Stomach (tissue), 9 donors: Measurements from ENCODE around the gene ZC3H14. TPM values are rescaled to one million over a fixed set of nuclear protein-coding genes. Genes with fewer than 3 reads are reported as not detected.
A peak's percentile ranks its signal among the peaks of the same experiment; 100 is the strongest.

Source experiments
- DNase-seq, 2 donors: peaks; one replicate each; pipeline versions ENCODE4 v3.0.0 to v3.0.0-alpha.2; 2013 to 2019
- H3K27ac ChIP-seq, 5 donors: fragments of 200-600 bp in 4 of 5; sonication (generic) in 4 of 5; one replicate each; pipeline ENCODE4 v1.5.1; 2013 to 2019; ENCODE audit warnings: mild to moderate bottlenecking in 1 of 5, moderate library complexity in 1 of 5
- H3K27me3 ChIP-seq, 3 donors: fragments of 200-600 bp; sonication (generic); one replicate each; pipeline ENCODE4 v1.5.1; 2017 to 2019; ENCODE audit warnings: mixed run types in 1 of 3
- H3K36me3 ChIP-seq, 4 donors: fragments of 200-600 bp; sonication (generic); 1 replicate in 3 of 4; 2 replicates in 1 of 4; pipeline ENCODE4 v1.5.1; 2016 to 2019
- H3K4me1 ChIP-seq, 4 donors: fragments of 200-600 bp; sonication (generic); one replicate each; pipeline ENCODE4 v1.5.1; 2016 to 2019
- H3K4me3 ChIP-seq, 4 donors: fragments of 200-600 bp; sonication (generic) in 3 of 4; one replicate each; pipeline ENCODE4 v1.5.1; 2016 to 2019; ENCODE audit warnings: mild to moderate bottlenecking in 1 of 4
- H3K9me3 ChIP-seq, 4 donors: fragments of 200-600 bp; sonication (generic); one replicate each; pipeline ENCODE4 v1.5.1; 2016 to 2019
- CTCF ChIP-seq, 7 experiments: fragments of 450-650 bp in 4 of 7; fragments of 200-600 bp in 3 of 7; sonication (generic) in 3 of 7; IDR thresholded peaks; one replicate each; pipeline ENCODE4 v1.5.1; 2016 to 2019; ENCODE audit warnings: antibody characterized with exemption in 7 of 7, control low read depth in 2 of 7, mild to moderate bottlenecking in 1 of 7
- EP300 ChIP-seq: sonication (generic); formaldehyde crosslinking; IDR thresholded peaks from one replicate; pipeline ENCODE4 v1.6.1; 2017; ENCODE audit warnings: antibody characterized with exemption
- POLR2A ChIP-seq, 4 donors: fragments of 450-650 bp; IDR thresholded peaks; one replicate each; pipeline ENCODE4 v1.6.1; 2016; ENCODE audit warnings: antibody characterized with exemption in 4 of 4, control low read depth in 2 of 4, mild to moderate bottlenecking in 1 of 4, moderate library complexity in 1 of 4
- POLR2AphosphoS5 ChIP-seq, 3 donors: sonication (generic); formaldehyde crosslinking; IDR thresholded peaks; one replicate each; pipeline ENCODE4 v1.6.1; 2016; ENCODE audit warnings: antibody characterized with exemption in 3 of 3
- WGBS, 5 donors: extraction: QIAGEN DNeasy Blood & Tissue Kit in 3 of 5; methylation state at CpG; one replicate each; pipeline versions ENCODE4 v1.1.5 to v1.1.7; 2013 to 2018; 5-methylcytosine and 5-hydroxymethylcytosine counted together
- intact Hi-C: fragments of 100-400 bp; cut with DNase I; formaldehyde crosslinking; loops from one replicate; pipeline ENCODE4 v1.15.1; 2023; ENCODE audit warnings: low total_unique reads
- polyA plus RNA-seq, 3 donors: library from polyadenylated mRNA; stranded (reverse); fragments of 200-250 nt; gene quantifications; one replicate each; pipeline ENCODE4 v1.2.3, GENCODE V29; 2013
- total RNA-seq, 5 donors: library from RNA; depleted of rRNA; stranded (reverse); fragments of >200 nt; gene quantifications; one replicate each; pipeline versions ENCODE4 v1.1.0 to v1.2.3, GENCODE V29; 2014 to 2016
- donor health status: healthy with polysubstance abuse.
- donor health status: Bipolar disorder and iron deficiency.
- donor health status: healthy.

Gene ZC3H14
- total and polyA plus RNA-seq, 8 donors: 18.0 to 83.9 (median 62.2) TPM

GRCh38 chr14:88533064-88533602 is 29.7 kb upstream of the ZC3H14 start:
- Histone ChIP-seq H3K4me1 (peaks cover 5 to 36% (median 17%) of the 10 kb centered on the region in 4 donors), H3K27ac (no peak overlapping the region), H3K27me3 (no peaks in the 10 kb centered on the region), H3K9me3 (peaks cover 0 to 6% (median 3%) of the 10 kb centered on the region in 4 donors), H3K4me3 (no peak overlapping the region), H3K36me3 (peaks cover 0 to 32% (median 3%) of the 10 kb centered on the region in 4 donors)
- no peak for DNase-seq
- intact Hi-C loops: no loop called here
- no peak for TF ChIP-seq POLR2AphosphoS5 (IDR thresholded peaks at IDR 0.05)
- TF ChIP-seq POLR2A (IDR thresholded peaks at IDR 0.05): no peak
- no peak for TF ChIP-seq CTCF (IDR thresholded peaks at IDR 0.05)
- no peak for TF ChIP-seq EP300
- WGBS, 5 donors: 81 to 94% (median 91%) methylated on average over 6 of the region's 6 CpGs

GRCh38 chr14:88535149-88535548 is 27.7 kb upstream of the ZC3H14 start:
- intact Hi-C loops: no loop called here
- Histone ChIP-seq H3K4me3 (no peak overlapping the region), H3K27ac (peak overlapping the region in 4 of 5 donors; percentile 31 to 57 (median 40)), H3K27me3 (no peaks in the 10 kb centered on the region), H3K9me3 (peaks cover 0 to 5% (median under 1%) of the 10 kb centered on the region in 4 donors), H3K4me1 (peaks cover 5 to 36% (median 21%) of the 10 kb centered on the region in 4 donors), H3K36me3 (peaks cover 0 to 27% (median 6%) of the 10 kb centered on the region in 4 donors)
- DNase-seq: peak in 1 of 2 donors; percentile 57
- WGBS, 5 donors: 16 to 41% (median 33%) methylated on average over 4 of the region's 4 CpGs
- TF ChIP-seq CTCF (IDR thresholded peaks at IDR 0.05): peak in 2 of 7 experiments; percentile 7 to 13
- peak in 1 of 3 donors; percentile 23 for TF ChIP-seq POLR2AphosphoS5 (IDR thresholded peaks at IDR 0.05)
- TF ChIP-seq EP300: no peak

- 14 to 33% (median 20%) methylated on average over 4 of the region's 4 CpGs for WGBS, 5 donors
- TF ChIP-seq POLR2AphosphoS5 (IDR thresholded peaks at IDR 0.05): no peak
- TF ChIP-seq CTCF (IDR thresholded peaks at IDR 0.05): no peak
- TF ChIP-seq POLR2A (IDR thresholded peaks at IDR 0.05): no peak
- no peak for TF ChIP-seq EP300
- peak overlapping the region in 4 of 5 donors; percentile 31 to 57 (median 40) for H3K27ac ChIP-seq
- no peak for DNase-seq
- peaks cover 5 to 36% (median 21%) of the 10 kb centered on the region in 4 donors for H3K4me1 ChIP-seq
- intact Hi-C loops: no loop called here
- no peaks in the 10 kb centered on the region for H3K9me3 ChIP-seq
- H3K27me3 ChIP-seq: no peaks in the 10 kb centered on the region
- H3K36me3 ChIP-seq: peaks cover 0 to 27% (median 6%) of the 10 kb centered on the region in 4 donors
- no peak overlapping the region for H3K4me3 ChIP-seq
Measured at GRCh38 chr14:88535813-88536212, 27.0 kb upstream of the ZC3H14 start.

- no peaks in the 10 kb centered on the region for H3K9me3 ChIP-seq
- peaks cover 0 to 21% (median 12%) of the 10 kb centered on the region in 4 donors for H3K36me3 ChIP-seq
- WGBS, 5 donors: 85 to 96% (median 94%) methylated on average over 1 of the region's 1 CpG
- H3K27ac ChIP-seq: no peak overlapping the region
- intact Hi-C loops: loop anchor here (10.0 kb wide), 1 partner anchor 47 kb away; no protein-coding TSS in a partner anchor
- no peaks in the 10 kb centered on the region for H3K27me3 ChIP-seq
- DNase-seq: no peak
- H3K4me3 ChIP-seq: no peak overlapping the region
- H3K4me1 ChIP-seq: peaks cover 0 to 48% (median 23%) of the 10 kb centered on the region in 4 donors
- TF ChIP-seq CTCF (IDR thresholded peaks at IDR 0.05) (no peak), POLR2A (IDR thresholded peaks at IDR 0.05) (no peak), EP300 (no peak), POLR2AphosphoS5 (IDR thresholded peaks at IDR 0.05) (no peak)
Measured at GRCh38 chr14:88541324-88541723, 21.5 kb upstream of the ZC3H14 start.
